CD4-positive, alpha-beta T cell treated with Interleukin-15 for 1 hour (primary cell): ENCODE data around the gene RASSF8.

Experiments
- DNase-seq: peaks from one replicate; pipeline ENCODE4 v3.0.0-alpha.2; 2020

The RASSF8 gene

GRCh38 chr12:25965682-25966081, 7.2 kb downstream of the RASSF8 start:
- DNase-seq: no peak

GRCh38 chr12:25970082-25970481, 11.6 kb downstream of the RASSF8 start:
- no peak for DNase-seq

- DNase-seq: no peak
Observed at GRCh38 chr12:25970916-25971653, 12.6 kb downstream of the RASSF8 start.

- DNase-seq: no peak
Observed at GRCh38 chr12:25971654-25972041, 13.2 kb downstream of the RASSF8 start.

GRCh38 chr12:25972783-25973182, 14.3 kb downstream of the RASSF8 start:
- no peak for DNase-seq

- no peak for DNase-seq
Observed at GRCh38 chr12:25975179-25975578, 16.7 kb downstream of the RASSF8 start.

- no peak for DNase-seq
Observed at GRCh38 chr12:25975682-25976081, 17.2 kb downstream of the RASSF8 start.

- no peak for DNase-seq
Observed at GRCh38 chr12:25976289-25976688, 17.8 kb downstream of the RASSF8 start.

GRCh38 chr12:25977047-25977446, 18.6 kb downstream of the RASSF8 start:
- DNase-seq: no peak

- no peak for DNase-seq
Observed at GRCh38 chr12:25979059-25979458, 20.6 kb downstream of the RASSF8 start.

- no peak for DNase-seq
Observed at GRCh38 chr12:25979563-25979962, 21.1 kb downstream of the RASSF8 start.

- DNase-seq: no peak
Observed at GRCh38 chr12:25980035-25980434, 21.6 kb downstream of the RASSF8 start.

GRCh38 chr12:25981597-25981996, 23.1 kb downstream of the RASSF8 start:
- no peak for DNase-seq

- DNase-seq: no peak
Observed at GRCh38 chr12:25982416-25982815, 23.9 kb downstream of the RASSF8 start.

GRCh38 chr12:25983625-25984024, 25.1 kb downstream of the RASSF8 start:
- no peak for DNase-seq

- DNase-seq: no peak
Observed at GRCh38 chr12:25984759-25985158, 26.3 kb downstream of the RASSF8 start.

- DNase-seq: no peak
Observed at GRCh38 chr12:25985316-25986175, 27.1 kb downstream of the RASSF8 start.

- no peak for DNase-seq
Observed at GRCh38 chr12:25986180-25986579, 27.7 kb downstream of the RASSF8 start.

GRCh38 chr12:25988505-25988904, 30.0 kb downstream of the RASSF8 start:
- DNase-seq: no peak

- no peak for DNase-seq
Observed at GRCh38 chr12:25990495-25990894, 32.0 kb downstream of the RASSF8 start.

- DNase-seq: no peak
Observed at GRCh38 chr12:25992026-25992782, 33.7 kb downstream of the RASSF8 start.

- no peak for DNase-seq
Observed at GRCh38 chr12:25993901-25994651, 35.6 kb downstream of the RASSF8 start.
